ENCODE results near the gene PPP2R2D.
A peak's percentile ranks its signal among the peaks of the same experiment; 100 is the strongest.
"Not testable (repeated sequence)": the region's sequence is repeated elsewhere in the genome, so short reads cannot be mapped to it uniquely, and the experiment has no call there.

PPP2R2D gene

GRCh38 chr10:131987786-131988185 lies 87.0 kb downstream of the PPP2R2D start:
- not testable (repeated sequence) for H3K36me3 Mint-ChIP-seq, H3K4me3 Mint-ChIP-seq, H3K9me3 Mint-ChIP-seq, H3K4me1 Mint-ChIP-seq, H3K27me3 Mint-ChIP-seq, H3K27ac Mint-ChIP-seq

- H3K27ac Mint-ChIP-seq, result no peak overlapping the region
Observed at GRCh38 chr10:131991726-131992125, 90.9 kb downstream of the PPP2R2D start.

GRCh38 chr10:131993275-131993674 lies 92.5 kb downstream of the PPP2R2D start:
- Mint-ChIP-seq H3K36me3 (no peaks in the 10 kb centered on the region), H3K4me1 (no peaks in the 10 kb centered on the region), H3K4me3 (no peak overlapping the region), H3K27ac (no peak overlapping the region), H3K27me3 (no peaks in the 10 kb centered on the region), H3K9me3 (no peaks in the 10 kb centered on the region)

More at GRCh38 chr10:131991726-131992125, 90.9 kb downstream of the PPP2R2D start:
- Mint-ChIP-seq H3K4me1 (no peaks in the 10 kb centered on the region), H3K36me3 (no peaks in the 10 kb centered on the region), H3K27me3 (no peaks in the 10 kb centered on the region), H3K9me3 (no peaks in the 10 kb centered on the region), H3K4me3 (no peak overlapping the region)

GRCh38 chr10:131994435-131994834 lies 93.6 kb downstream of the PPP2R2D start:
- H3K27ac Mint-ChIP-seq, result no peak overlapping the region

GRCh38 chr10:131996466-131997365 lies 95.9 kb downstream of the PPP2R2D start:
- Mint-ChIP-seq H3K4me3 (no peak overlapping the region), H3K4me1 (peaks cover 4% of the 10 kb centered on the region), H3K27me3 (no peaks in the 10 kb centered on the region), H3K36me3 (no peaks in the 10 kb centered on the region), H3K9me3 (no peaks in the 10 kb centered on the region), H3K27ac (no peak overlapping the region)

More at GRCh38 chr10:131994435-131994834, 93.6 kb downstream of the PPP2R2D start:
- Mint-ChIP-seq H3K9me3 (no peaks in the 10 kb centered on the region), H3K4me1 (no peaks in the 10 kb centered on the region), H3K4me3 (no peak overlapping the region), H3K36me3 (no peaks in the 10 kb centered on the region), H3K27me3 (no peaks in the 10 kb centered on the region)

GRCh38 chr10:131997366-131998049 lies 96.7 kb downstream of the PPP2R2D start:
- H3K27ac Mint-ChIP-seq, result no peak overlapping the region
- peaks cover 8% of the 10 kb centered on the region for H3K4me1 Mint-ChIP-seq
- no peaks in the 10 kb centered on the region for H3K36me3 Mint-ChIP-seq
- H3K4me3 Mint-ChIP-seq, result no peak overlapping the region
- no peaks in the 10 kb centered on the region for H3K27me3 Mint-ChIP-seq
- no peaks in the 10 kb centered on the region for H3K9me3 Mint-ChIP-seq

- H3K36me3 Mint-ChIP-seq, result no peaks in the 10 kb centered on the region
- H3K4me1 Mint-ChIP-seq, result peaks cover 8% of the 10 kb centered on the region
- H3K9me3 Mint-ChIP-seq, result no peaks in the 10 kb centered on the region
- H3K27me3 Mint-ChIP-seq, result no peaks in the 10 kb centered on the region
- no peak overlapping the region for H3K4me3 Mint-ChIP-seq
- H3K27ac Mint-ChIP-seq, result no peak overlapping the region
Observed at GRCh38 chr10:131998050-131998844, 97.4 kb downstream of the PPP2R2D start.

- Mint-ChIP-seq H3K27ac (no peak overlapping the region), H3K4me3 (no peak overlapping the region), H3K36me3 (no peaks in the 10 kb centered on the region), H3K9me3 (no peaks in the 10 kb centered on the region), H3K27me3 (no peaks in the 10 kb centered on the region), H3K4me1 (peaks cover 8% of the 10 kb centered on the region)
Observed at GRCh38 chr10:131998845-131999681, 98.3 kb downstream of the PPP2R2D start.

- H3K27me3 Mint-ChIP-seq, result no peaks in the 10 kb centered on the region
- peak overlapping the region; percentile 36 for H3K4me3 Mint-ChIP-seq
- peaks cover 8% of the 10 kb centered on the region for H3K4me1 Mint-ChIP-seq
- no peak overlapping the region for H3K27ac Mint-ChIP-seq
- peaks cover 1% of the 10 kb centered on the region for H3K36me3 Mint-ChIP-seq
- no peaks in the 10 kb centered on the region for H3K9me3 Mint-ChIP-seq
Observed at GRCh38 chr10:132001238-132001972, 100.6 kb downstream of the PPP2R2D start.

- H3K9me3 Mint-ChIP-seq, result no peaks in the 10 kb centered on the region
- H3K36me3 Mint-ChIP-seq, result peaks cover 1% of the 10 kb centered on the region
- H3K27ac Mint-ChIP-seq, result no peak overlapping the region
- H3K27me3 Mint-ChIP-seq, result no peaks in the 10 kb centered on the region
- no peak overlapping the region for H3K4me3 Mint-ChIP-seq
- peaks cover 8% of the 10 kb centered on the region for H3K4me1 Mint-ChIP-seq
Observed at GRCh38 chr10:132002004-132002403, 101.2 kb downstream of the PPP2R2D start.

GRCh38 chr10:132003282-132003924 lies 102.6 kb downstream of the PPP2R2D start:
- peaks cover 8% of the 10 kb centered on the region for H3K4me1 Mint-ChIP-seq
- peaks cover 1% of the 10 kb centered on the region for H3K36me3 Mint-ChIP-seq
- no peaks in the 10 kb centered on the region for H3K9me3 Mint-ChIP-seq
- H3K27me3 Mint-ChIP-seq, result no peaks in the 10 kb centered on the region
- no peak overlapping the region for H3K4me3 Mint-ChIP-seq
- no peak overlapping the region for H3K27ac Mint-ChIP-seq

- no peaks in the 10 kb centered on the region for H3K9me3 Mint-ChIP-seq
Observed at GRCh38 chr10:132004052-132004451, 103.2 kb downstream of the PPP2R2D start.

GRCh38 chr10:132005147-132005546 lies 104.3 kb downstream of the PPP2R2D start:
- H3K9me3 Mint-ChIP-seq, result no peaks in the 10 kb centered on the region
- peaks cover 3% of the 10 kb centered on the region for H3K27me3 Mint-ChIP-seq
- H3K36me3 Mint-ChIP-seq, result peaks cover 1% of the 10 kb centered on the region
- no peak overlapping the region for H3K27ac Mint-ChIP-seq
- peaks cover 8% of the 10 kb centered on the region for H3K4me1 Mint-ChIP-seq
- no peak overlapping the region for H3K4me3 Mint-ChIP-seq

More at GRCh38 chr10:132004052-132004451, 103.2 kb downstream of the PPP2R2D start:
- peaks cover 1% of the 10 kb centered on the region for H3K36me3 Mint-ChIP-seq
- no peak overlapping the region for H3K27ac Mint-ChIP-seq
- H3K4me1 Mint-ChIP-seq, result peaks cover 8% of the 10 kb centered on the region
- H3K4me3 Mint-ChIP-seq, result no peak overlapping the region
- no peaks in the 10 kb centered on the region for H3K27me3 Mint-ChIP-seq

GRCh38 chr10:132006966-132007365 lies 106.2 kb downstream of the PPP2R2D start:
- H3K4me1 Mint-ChIP-seq, result peaks cover 4% of the 10 kb centered on the region
- H3K27me3 Mint-ChIP-seq, result peaks cover 3% of the 10 kb centered on the region
- no peak overlapping the region for H3K4me3 Mint-ChIP-seq
- no peak overlapping the region for H3K27ac Mint-ChIP-seq
- H3K36me3 Mint-ChIP-seq, result peaks cover 1% of the 10 kb centered on the region
- no peaks in the 10 kb centered on the region for H3K9me3 Mint-ChIP-seq
